ENCODE data around the gene ZNF134.

ZNF134 gene

DNA sequence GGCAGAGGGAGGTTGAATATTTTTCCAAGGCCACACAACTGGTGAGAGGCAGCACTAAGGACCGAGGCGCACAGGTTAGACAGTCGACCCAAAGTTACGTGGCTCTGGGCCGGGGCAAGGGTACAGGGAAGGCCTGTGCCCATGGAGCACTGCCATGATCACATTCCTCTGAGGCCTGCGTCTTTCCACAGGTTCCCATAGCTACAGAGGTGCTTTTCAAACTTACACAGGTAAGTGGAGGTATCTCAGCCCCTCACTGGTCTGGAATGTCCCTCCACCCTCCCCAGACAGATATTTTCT, 19.7 kb downstream of the ZNF134 start:
- TF ChIP-seq, protein P1, sequence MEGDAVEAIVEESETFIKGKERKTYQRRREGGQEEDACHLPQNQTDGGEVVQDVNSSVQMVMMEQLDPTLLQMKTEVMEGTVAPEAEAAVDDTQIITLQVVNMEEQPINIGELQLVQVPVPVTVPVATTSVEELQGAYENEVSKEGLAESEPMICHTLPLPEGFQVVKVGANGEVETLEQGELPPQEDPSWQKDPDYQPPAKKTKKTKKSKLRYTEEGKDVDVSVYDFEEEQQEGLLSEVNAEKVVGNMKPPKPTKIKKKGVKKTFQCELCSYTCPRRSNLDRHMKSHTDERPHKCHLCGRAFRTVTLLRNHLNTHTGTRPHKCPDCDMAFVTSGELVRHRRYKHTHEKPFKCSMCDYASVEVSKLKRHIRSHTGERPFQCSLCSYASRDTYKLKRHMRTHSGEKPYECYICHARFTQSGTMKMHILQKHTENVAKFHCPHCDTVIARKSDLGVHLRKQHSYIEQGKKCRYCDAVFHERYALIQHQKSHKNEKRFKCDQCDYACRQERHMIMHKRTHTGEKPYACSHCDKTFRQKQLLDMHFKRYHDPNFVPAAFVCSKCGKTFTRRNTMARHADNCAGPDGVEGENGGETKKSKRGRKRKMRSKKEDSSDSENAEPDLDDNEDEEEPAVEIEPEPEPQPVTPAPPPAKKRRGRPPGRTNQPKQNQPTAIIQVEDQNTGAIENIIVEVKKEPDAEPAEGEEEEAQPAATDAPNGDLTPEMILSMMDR (IDR thresholded peaks at IDR 0.05; ENCODE audit: borderline replicate concordance, control extremely low read depth, extremely low read depth, insufficient read depth, missing control alignments): no peak
- no peak for DNase-seq (ENCODE audit: low spot score)
- in situ Hi-C loops (cut with MboI; ENCODE audit: low sequenced_read_pairs, unreplicated experiment): no loop called here

DNA sequence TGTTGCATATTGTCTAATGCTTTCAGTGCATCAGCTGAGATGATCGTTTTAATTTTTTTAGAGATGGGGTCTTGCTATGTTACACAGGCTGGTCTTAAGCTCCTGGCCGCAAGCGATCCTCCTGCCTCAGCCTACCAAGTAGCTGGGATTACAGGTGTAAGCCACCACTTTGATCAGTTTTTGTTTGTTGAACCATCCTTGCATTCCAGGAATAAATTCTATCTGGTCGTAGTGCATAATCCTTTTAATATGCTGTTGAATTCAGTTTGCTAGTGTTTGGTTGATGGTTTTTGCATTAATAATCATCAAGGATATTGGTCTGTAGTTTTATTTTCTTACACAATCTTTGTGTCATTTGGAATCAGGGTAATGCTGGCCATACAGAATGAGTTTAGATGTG, 23.3 kb downstream of the ZNF134 start:
- in situ Hi-C loops (cut with MboI; ENCODE audit: low sequenced_read_pairs, unreplicated experiment): no loop called here
- TF ChIP-seq, protein P1 (IDR thresholded peaks at IDR 0.05; ENCODE audit: borderline replicate concordance, control extremely low read depth, extremely low read depth, insufficient read depth, missing control alignments): no peak
- DNase-seq (ENCODE audit: low spot score): no peak

DNA sequence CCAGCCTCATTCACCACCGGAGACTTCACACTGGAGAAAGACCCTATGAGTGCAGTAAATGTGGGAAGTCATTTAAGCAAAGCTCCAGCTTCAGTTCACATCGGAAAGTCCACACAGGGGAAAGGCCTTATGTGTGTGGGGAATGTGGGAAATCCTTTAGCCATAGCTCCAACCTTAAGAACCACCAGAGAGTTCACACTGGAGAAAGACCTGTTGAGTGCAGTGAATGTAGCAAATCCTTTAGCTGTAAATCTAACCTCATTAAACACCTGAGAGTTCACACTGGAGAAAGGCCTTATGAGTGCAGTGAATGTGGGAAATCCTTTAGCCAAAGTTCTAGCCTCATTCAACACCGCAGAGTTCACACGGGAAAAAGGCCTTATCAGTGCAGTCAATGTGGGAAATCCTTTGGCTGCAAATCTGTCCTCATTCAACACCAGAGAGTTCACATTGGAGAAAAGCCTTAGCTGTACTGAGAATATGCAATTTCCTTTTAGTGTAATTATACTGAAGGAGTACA, 27.7 kb downstream of the ZNF134 start:
- no peak for DNase-seq (ENCODE audit: low spot score)
- in situ Hi-C loops (cut with MboI; ENCODE audit: low sequenced_read_pairs, unreplicated experiment): no loop called here
- TF ChIP-seq, protein P1 (IDR thresholded peaks at IDR 0.05; ENCODE audit: borderline replicate concordance, control extremely low read depth, extremely low read depth, insufficient read depth, missing control alignments): no peak

DNA sequence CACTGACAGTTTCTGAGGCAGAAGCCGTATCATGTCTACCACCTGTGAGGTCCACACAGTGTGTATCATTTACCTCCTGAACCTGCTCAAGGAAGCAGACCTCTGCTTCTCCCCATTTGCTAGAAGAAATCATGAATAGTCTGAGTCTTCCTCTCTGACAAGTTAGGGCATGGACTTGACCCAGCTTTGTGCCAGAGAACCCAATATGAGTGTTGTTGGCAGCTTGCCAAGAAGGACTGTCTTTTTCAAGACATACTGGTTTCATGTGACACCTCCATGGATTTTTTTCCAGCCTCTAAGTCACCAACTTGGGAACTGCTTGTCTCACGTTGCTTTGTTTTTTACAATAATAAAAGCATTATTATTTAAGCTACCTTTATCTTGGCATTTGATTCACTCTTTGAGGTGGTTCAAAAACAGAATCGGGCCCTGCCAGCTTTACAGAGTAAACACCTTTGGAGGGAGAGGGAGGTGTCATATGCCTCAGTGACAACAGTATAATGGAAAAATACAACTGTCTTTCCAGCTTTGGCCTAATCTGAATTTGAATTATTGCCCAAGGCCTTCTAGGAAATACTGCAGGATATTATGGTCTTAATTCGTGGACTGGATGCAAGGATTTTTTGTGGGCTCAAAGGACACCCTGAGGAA, 28.5 kb downstream of the ZNF134 start:
- no peak for DNase-seq (ENCODE audit: low spot score)
- TF ChIP-seq, protein P1 (IDR thresholded peaks at IDR 0.05; ENCODE audit: borderline replicate concordance, control extremely low read depth, extremely low read depth, insufficient read depth, missing control alignments): no peak
- in situ Hi-C loops (cut with MboI; ENCODE audit: low sequenced_read_pairs, unreplicated experiment): no loop called here

DNA sequence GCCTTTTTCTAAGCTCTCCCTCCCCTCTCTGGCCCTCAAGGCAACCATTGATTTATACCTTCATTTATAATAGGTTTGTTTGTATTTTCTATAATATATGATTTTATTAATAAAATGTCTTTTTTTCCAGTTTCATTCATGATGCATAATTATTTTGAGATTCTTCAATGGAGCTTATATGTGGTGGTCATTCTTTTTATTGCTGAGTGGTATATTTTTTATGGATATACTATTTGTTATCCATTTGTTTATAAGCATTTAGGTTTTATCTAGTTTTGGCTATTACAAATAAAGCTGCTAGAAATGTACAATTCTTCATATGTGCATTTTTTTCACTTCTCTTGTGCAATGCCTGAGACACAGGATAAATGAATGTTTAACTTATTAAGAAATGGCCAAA, 29.7 kb downstream of the ZNF134 start:
- TF ChIP-seq, protein P1 (IDR thresholded peaks at IDR 0.05; ENCODE audit: borderline replicate concordance, control extremely low read depth, extremely low read depth, insufficient read depth, missing control alignments): no peak
- in situ Hi-C loops (cut with MboI; ENCODE audit: low sequenced_read_pairs, unreplicated experiment): no loop called here
- DNase-seq (ENCODE audit: low spot score): no peak

DNA sequence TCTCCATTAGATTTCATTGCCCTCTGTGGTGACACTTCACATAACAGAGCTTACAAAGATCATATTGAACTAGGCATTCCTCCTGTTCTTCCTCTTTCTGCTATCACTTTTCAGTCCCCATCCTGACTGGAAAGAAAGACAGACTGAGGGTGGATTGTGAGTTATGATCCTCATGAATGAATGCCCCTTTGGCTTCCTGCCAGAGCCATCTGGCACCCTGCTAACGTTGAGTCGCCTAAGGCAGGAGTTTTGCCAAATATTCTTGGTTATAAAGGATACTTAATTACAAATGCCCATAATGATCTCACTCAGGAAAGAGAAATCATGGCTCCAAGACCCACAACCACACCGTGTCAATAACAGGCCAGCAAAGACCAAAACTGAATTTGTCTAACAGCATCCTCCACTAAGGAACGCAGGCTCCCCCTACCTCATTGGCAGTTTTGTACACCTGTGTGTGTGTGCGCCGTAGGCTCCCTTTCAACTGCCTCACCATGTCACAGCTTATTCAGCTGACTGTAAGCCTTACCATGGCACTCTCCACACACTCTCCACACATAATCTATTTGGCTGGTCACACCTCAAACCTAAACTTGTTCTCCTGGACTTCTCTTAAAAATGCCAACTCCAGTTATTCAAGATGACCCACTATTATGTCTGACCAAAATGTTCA, 34.4 kb downstream of the ZNF134 start:
- DNase-seq (ENCODE audit: low spot score): no peak
- TF ChIP-seq, protein P1 (IDR thresholded peaks at IDR 0.05; ENCODE audit: borderline replicate concordance, control extremely low read depth, extremely low read depth, insufficient read depth, missing control alignments): no peak

More for the DNA sequence above, 34.4 kb downstream of the ZNF134 start:
- in situ Hi-C loops (cut with MboI; ENCODE audit: low sequenced_read_pairs, unreplicated experiment): no loop called here
